Thoracic aorta (tissue), 2 donors: ENCODE data around the gene ALDH1L1. TPM values are rescaled to one million over a fixed set of nuclear protein-coding genes. Genes with fewer than 3 reads are reported as not detected.

ENCODE experiments used
- ATAC-seq: fragments of 150-250 bp; one replicate; pipeline ENCODE4 v1.8.0; 2017; ENCODE audit warnings: low read depth; ENCODE audit not compliant: insufficient number of reproducible peaks, low FRiP score
- DNase-seq: peaks from one replicate; pipeline ENCODE4 v3.0.0-alpha.2; 2020; ENCODE audit warnings: low spot score
- H3K27ac ChIP-seq, 2 donors: fragments of 200-600 bp; sonication (generic); 1 replicate in 1 of 2; 2 replicates in 1 of 2; pipeline ENCODE4 v1.5.1; 2016; ENCODE audit warnings: mild to moderate bottlenecking in 2 of 2, moderate library complexity in 2 of 2
- H3K27me3 ChIP-seq: fragments of 200-600 bp; sonication (generic); replicated peaks from 2 replicates; pipeline ENCODE4 v1.6.0; 2016; ENCODE audit warnings: mild to moderate bottlenecking; ENCODE audit not compliant: insufficient read depth
- H3K36me3 ChIP-seq: fragments of 200-600 bp; sonication (generic); one replicate; pipeline ENCODE4 v1.5.1; 2016
- H3K4me1 ChIP-seq, 2 donors: fragments of 200-600 bp; sonication (generic); 1 replicate in 1 of 2; 2 replicates in 1 of 2; pipeline versions ENCODE4 v1.5.1 to v1.6.0; 2016; ENCODE audit warnings: low read depth in 2 of 2, mild to moderate bottlenecking in 1 of 2; ENCODE audit not compliant: control insufficient read depth in 1 of 2
- H3K4me3 ChIP-seq: fragments of 200-600 bp; sonication (generic); 2 replicates; pipeline ENCODE4 v1.5.1; 2016; ENCODE audit warnings: mild to moderate bottlenecking
- H3K9me3 ChIP-seq: fragments of 200-600 bp; sonication (generic); 2 replicates; pipeline ENCODE4 v1.5.1; 2016
- CTCF ChIP-seq: fragments of 200-600 bp; sonication (generic); IDR thresholded peaks from one replicate; pipeline ENCODE4 v1.5.1; 2019; ENCODE audit warnings: antibody characterized with exemption
- total RNA-seq, 2 donors: library from RNA; depleted of rRNA; stranded (reverse); fragments of >200 nt; gene quantifications; one replicate each; pipeline versions ENCODE4 v1.1.0 to v1.2.3, GENCODE V29; 2016

ALDH1L1 gene
- total RNA-seq, 2 donors from 2014 or later = 50.2 to 62.5 TPM

GRCh38 chr3:126121632-126122031 is 58.8 kb downstream of the ALDH1L1 start:
- Histone ChIP-seq H3K36me3 (no peaks in the 10 kb centered on the region), H3K27me3 (no peaks in the 10 kb centered on the region), H3K4me3 (no peak overlapping the region), H3K9me3 (no peaks in the 10 kb centered on the region), H3K27ac (no peak overlapping the region), H3K4me1 (no peaks in the 10 kb centered on the region)
- TF ChIP-seq CTCF = no peak
- DNase-seq = no peak
- no peak for ATAC-seq

GRCh38 chr3:126121074-126121473 is 59.3 kb downstream of the ALDH1L1 start:
- Histone ChIP-seq H3K4me1 (no peaks in the 10 kb centered on the region), H3K4me3 (no peak overlapping the region), H3K36me3 (no peaks in the 10 kb centered on the region), H3K9me3 (no peaks in the 10 kb centered on the region), H3K27me3 (no peaks in the 10 kb centered on the region), H3K27ac (no peak overlapping the region)
- TF ChIP-seq CTCF = no peak
- ATAC-seq (no peak), DNase-seq (no peak)

- Histone ChIP-seq H3K27me3 (no peaks in the 10 kb centered on the region), H3K9me3 (no peaks in the 10 kb centered on the region), H3K4me3 (no peak overlapping the region), H3K27ac (no peak overlapping the region), H3K4me1 (no peaks in the 10 kb centered on the region), H3K36me3 (no peaks in the 10 kb centered on the region)
- DNase-seq (no peak), ATAC-seq (no peak)
- TF ChIP-seq CTCF = no peak
Observed at GRCh38 chr3:126119976-126120375, 60.4 kb downstream of the ALDH1L1 start.

- TF ChIP-seq CTCF = no peak
- DNase-seq (no peak), ATAC-seq (no peak)
- Histone ChIP-seq H3K4me1 (no peaks in the 10 kb centered on the region), H3K27ac (no peak overlapping the region), H3K36me3 (no peaks in the 10 kb centered on the region), H3K4me3 (no peak overlapping the region), H3K27me3 (no peaks in the 10 kb centered on the region), H3K9me3 (no peaks in the 10 kb centered on the region)
Observed at GRCh38 chr3:126119008-126119675, 61.2 kb downstream of the ALDH1L1 start.

GRCh38 chr3:126118591-126118990 is 61.8 kb downstream of the ALDH1L1 start:
- TF ChIP-seq CTCF = no peak
- Histone ChIP-seq H3K4me3 (no peak overlapping the region), H3K36me3 (no peaks in the 10 kb centered on the region), H3K9me3 (no peaks in the 10 kb centered on the region), H3K27me3 (no peaks in the 10 kb centered on the region), H3K27ac (no peak overlapping the region), H3K4me1 (no peaks in the 10 kb centered on the region)
- no peak for ATAC-seq
- no peak for DNase-seq
